Measurements from ENCODE around the gene MAN2A1.
"Not testable (repeated sequence)": the region's sequence is repeated elsewhere in the genome, so short reads cannot be mapped to it uniquely, and the experiment has no call there.

Gene MAN2A1

DNA sequence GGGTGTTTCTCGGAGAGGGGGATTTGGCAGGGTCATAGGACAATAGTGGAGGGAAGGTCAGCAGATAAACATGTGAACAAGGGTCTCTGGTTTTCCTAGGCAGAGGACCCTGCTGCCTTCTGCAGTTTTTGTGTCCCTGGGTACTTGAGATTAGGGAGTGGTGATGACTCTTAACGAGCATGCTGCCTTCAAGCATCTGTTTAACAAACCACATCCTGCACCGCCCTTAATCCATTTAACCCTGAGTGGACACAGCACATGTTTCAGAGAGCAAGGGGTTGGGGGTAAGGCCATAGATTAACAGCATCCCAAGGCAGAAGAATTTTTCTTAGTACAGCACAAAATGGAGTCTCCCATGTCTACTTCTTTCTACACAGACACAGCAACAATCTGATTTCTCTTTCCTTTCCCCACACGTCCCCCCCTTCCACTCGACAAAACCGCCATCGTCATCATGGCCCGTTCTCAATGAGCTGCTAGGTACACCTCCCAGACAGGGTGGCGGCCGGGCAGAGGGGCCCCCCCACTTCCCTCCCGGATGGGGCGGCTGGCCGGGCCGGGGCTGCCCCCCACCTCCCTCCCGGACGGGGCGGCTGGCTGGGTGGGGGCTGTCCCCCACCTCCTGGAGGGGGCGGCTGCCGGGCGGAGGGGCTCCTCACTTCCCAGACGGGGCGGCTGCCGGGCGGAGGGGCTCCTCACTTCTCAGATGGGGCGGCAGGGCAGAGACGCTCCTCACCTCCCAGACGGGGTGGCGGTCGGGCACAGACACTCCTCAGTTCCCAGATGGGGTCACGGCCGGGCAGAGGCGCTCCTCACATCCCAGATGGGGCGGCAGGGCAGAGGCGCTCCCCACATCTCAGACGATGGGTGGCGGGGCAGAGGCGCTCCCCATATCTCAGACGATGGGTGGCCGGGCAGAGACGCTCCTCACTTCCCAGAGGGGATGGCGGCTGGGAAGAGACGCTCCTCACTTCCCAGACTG is 142.8 kb downstream of the MAN2A1 start:
- FAIRE-seq, result not testable (repeated sequence)

DNA sequence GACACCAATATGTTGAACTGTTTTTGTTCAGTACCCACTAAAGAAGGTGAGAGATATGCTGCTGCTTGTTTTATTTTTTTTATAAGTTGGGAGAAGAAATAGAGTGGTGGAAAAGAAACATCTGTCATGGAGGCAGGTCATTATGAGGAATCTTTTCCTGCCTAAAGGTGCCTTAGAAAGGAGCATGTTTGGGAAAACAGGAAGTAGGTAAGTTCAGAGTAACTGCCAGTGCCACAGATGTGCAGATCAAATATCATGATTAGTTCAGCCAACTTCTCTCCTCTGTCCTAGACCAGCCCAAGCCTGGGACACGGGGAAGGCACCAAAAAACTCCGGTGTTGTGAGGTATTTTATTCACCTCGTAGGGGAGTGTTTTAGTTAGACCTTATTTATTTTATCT is 144.2 kb downstream of the MAN2A1 start:
- no peak for FAIRE-seq

DNA sequence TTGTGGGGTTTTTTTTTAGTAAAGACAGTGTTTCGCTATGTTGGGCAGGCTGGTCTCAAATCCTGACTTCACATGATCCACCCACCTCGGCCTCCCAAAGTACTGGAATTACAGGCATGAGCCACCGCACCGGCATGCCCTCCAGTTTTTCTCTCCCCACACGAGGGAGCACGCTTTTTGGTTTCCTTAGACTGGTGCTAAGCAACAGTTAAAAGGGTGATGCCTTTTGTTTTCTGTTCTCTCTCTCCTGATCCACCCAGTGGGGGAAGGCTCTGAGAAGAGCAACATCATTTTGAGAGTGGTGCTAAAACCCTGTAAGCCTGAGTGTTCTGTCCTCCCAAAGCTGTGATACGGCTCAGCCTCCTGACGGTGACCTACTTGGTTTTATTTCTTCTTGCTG is 146.6 kb downstream of the MAN2A1 start:
- no peak for FAIRE-seq

DNA sequence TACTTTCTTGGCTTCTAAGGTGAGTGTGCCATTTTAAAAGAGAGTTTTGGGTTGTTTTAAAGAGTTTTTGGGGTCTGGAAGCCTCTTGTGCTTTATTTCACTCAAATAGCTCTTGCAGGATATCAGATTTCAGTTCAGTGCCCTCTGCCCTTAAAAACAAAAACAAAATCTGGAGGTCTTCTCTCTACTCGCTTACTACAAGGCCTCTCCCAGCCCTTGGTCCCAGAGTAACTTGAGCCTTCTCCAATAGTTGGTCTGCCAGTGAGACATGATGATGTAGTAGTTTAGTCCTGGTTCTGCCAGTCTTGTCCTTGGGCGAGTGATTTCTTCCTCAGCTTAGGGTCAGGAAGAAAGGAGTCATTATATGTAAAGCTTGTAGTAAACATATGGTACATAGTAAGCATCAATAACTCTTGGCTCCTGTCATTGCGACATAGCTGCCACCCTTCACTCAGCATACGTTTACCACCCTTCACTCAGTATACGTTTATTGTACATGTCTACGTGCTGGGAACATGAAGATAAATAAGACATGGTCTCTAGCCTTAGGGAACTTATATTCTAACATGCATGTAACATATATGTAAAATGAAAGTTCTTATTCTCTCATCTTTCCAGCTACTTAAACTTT is 147.6 kb downstream of the MAN2A1 start:
- FAIRE-seq, result no peak

DNA sequence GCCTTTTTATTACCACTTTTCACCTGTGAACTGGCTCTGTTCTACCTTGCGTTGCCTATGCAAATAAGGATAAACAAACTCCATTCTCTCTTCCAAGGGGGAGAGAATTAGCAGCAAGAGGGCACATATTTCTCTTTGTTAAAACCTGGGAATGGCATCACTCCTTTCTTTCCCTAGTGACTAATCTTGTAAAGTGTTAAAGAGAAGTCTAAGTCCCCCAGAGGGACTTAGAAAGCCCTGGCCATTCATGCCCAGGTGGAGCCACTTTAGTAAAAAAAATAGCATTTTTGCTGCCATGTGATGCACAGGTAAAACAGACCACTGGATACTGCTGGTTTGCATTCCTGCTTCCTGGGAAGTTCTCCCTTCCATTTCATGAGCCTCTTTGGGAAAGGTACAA is 148.4 kb downstream of the MAN2A1 start:
- no peak for FAIRE-seq

DNA sequence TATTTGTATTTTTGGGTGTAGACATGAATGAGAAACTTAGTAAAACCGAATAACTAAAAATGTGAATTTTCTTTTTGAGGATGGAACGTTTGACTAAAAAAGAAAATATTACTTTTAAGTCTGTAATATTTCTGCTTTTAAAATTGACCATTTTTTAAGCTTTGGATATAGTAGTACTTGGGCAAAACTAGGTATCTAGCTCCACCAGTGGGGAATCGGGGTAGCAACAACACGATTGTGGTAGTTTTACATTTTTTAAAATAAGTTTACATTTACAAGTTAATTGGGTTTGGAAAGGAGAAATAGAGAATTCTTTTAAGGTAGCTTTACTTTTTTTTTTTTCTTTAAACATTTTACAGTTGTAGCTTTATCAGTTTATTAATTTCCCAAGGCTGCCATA is 154.4 kb downstream of the MAN2A1 start:
- FAIRE-seq, result no peak

DNA sequence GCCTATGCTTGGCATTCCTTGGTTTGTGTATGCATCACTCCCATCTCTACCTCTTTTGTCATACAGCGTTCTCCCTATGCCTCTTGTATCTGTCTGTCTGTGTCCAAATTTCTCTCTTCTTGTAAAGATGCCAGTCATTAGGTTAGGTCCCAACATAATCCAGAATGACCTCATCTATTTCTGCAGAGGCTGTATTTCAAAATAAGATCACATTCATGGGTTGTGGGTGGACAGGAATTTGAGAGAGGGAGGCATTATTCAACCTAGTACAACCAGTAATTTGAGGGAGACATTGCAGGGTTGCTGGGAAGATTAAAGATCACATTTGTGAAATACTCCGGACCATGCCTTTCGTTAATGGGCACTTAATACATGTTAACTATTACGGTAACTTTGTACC is 155.0 kb downstream of the MAN2A1 start:
- no peak for FAIRE-seq

DNA sequence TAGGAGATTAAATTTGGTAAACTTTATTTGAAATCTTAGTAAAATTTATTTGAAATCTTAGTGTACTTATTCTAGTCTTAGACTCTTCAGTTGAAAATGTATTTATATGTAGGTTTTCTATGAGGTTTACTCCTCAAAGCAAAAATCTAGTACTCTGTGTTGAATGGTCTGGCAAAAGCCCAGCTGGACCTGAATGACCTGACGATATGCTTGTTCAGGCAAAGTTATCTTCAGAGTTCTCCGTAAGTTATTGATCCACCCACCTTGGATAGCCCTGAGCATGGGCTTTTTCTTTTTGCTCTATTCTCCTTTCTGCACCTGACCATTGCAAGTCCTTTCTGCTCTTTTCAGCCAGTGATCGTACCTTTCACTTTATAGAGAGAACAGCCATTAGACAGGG is 158.4 kb downstream of the MAN2A1 start:
- FAIRE-seq, result no peak

DNA sequence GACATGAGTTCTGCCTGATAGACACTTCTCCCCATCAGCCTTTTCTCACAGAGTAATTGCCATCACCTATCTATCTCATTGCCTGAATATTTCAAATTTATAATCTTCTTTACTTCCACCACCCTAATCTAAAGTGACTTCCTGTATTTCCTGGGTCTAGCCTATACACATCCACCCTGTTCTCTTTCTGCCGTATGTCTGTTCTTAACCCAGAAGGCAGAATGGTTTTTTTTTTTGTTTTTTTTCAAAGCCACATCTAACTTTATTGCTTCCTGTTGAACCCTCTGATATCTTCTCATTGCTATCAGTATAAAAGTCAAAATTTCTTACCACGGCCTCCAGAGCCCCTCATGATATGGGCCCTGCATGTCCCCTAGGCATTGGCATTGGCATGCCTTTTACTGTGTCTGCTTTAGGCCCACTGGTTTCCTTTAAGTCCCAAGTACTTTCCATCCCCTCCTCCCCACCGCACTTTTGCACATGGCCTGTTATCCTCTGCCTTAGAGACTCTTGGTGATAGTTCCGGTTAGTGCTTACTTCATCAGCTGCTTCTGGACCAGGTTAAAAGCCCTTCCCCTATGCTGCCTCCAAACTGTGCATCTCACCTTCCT is 159.9 kb downstream of the MAN2A1 start:
- no peak for FAIRE-seq

DNA sequence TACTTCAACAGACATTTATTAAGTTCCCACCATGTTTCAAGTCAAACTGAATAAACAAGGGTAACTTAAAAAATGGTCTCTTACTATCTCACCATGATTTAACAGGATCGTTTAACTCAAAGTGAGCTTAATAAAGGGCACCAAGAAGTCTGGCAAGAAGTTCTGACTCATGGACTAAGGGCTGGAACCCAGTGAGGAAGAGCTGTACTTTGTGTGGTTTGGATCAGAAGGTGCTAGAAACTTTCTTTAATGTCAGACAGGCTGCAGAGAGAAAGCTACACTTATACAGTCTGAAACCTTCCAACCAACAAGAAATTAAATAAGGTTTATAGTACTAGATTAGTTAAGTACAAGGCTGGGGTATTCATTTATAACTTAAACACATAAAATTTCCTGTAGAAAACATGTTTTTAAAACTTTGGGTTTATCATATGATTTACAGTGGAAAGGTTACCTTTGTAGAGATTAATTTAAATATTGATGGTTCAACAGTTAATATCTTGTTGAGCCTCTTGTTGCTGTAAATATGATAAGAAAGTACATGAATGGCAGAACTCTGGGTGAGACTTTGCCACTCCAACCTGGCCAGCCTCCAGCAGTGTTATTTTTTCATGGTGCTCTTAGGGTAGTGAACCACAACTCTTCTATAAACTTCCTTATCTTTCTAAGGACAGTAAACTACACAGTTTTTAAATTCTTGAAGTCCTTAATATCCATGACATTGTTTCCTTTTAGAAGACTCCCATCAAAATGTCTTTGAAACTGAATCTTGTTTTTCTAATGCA is 162.8 kb downstream of the MAN2A1 start:
- FAIRE-seq, result no peak

DNA sequence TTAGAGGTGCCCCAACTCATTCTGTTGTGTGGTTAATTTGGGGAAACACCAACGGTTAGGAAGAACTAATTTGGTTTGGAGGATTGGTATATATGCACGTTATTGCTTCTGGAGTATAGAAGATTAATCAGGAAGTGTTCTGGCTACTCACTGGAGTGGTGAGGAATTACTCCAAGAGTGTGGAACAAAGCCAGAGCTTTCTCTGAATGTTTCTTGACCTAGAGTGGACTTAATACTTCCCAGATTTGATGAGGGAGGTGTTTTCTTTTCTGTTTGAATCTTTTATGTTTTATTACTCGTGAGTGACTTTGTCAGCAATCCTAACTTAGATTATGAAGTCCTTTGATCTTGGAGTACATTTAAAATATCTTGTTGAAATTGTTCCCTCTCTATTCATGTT is 163.7 kb downstream of the MAN2A1 start:
- FAIRE-seq, result no peak

DNA sequence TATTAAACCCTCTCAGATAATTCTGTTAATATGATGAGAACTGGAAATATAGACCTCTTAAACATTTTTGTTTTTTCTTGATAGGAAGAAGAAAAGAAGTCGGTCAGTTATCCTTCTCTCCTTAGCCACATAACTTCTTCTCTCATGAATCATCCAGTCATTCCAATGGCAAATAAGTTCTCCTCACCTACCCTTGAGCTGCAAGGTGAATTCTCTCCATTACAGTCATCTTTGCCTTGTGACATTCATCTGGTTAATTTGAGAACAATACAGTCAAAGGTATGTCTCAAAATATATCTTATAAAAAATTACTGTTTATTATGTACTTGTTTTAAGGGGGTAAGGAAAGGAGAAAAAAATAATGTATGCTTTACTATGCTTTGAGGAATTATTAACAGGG is 165.3 kb downstream of the MAN2A1 start:
- FAIRE-seq, result no peak

DNA sequence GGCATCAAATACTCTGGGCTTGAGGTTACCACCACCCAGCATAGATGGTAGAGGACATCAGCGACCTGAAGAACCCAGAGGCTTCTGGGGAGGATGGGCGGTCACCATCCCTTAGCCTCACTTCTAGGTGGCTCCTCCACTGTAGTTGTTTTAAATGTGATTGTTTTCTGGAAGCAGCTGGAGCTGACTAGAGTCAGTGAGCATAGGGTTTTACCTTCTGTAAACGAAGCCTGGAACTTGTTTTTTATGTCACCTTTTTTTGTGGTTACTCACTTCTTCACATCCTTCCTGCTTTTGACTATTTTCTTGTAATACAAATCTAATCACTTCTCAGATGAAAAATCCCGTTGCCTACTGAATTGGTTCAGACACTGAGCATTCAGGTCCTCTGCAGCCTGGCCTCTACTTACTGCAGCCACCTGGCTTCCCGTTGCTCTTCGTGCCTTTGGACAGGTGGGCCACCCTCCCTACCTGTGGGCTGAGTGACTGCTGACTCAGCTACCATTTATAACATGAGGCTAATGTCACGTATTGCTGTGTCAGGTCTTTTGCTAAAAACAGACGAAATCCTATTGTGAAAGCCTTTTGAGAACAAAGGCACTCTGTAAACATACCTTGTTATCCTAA is 167.8 kb downstream of the MAN2A1 start:
- no peak for FAIRE-seq

DNA sequence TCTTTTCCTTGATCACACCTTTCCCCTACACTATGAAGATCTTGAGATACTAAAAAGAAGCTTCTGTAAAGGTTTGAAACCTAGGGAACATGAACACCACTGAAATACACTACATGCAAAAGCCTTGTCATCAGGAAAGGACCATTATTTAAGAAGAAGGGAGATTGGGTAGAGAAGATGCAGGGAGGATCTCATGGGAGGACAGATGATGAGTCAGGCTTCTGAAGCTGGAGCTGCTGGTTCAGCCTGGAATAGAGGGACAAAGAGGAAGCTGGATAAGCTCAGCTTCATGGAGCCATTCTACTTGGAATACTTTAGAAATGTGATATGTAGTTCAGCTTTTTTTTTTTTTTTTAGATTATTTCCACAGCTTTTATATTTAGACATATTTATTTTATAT is 169.8 kb downstream of the MAN2A1 start:
- no peak for FAIRE-seq

DNA sequence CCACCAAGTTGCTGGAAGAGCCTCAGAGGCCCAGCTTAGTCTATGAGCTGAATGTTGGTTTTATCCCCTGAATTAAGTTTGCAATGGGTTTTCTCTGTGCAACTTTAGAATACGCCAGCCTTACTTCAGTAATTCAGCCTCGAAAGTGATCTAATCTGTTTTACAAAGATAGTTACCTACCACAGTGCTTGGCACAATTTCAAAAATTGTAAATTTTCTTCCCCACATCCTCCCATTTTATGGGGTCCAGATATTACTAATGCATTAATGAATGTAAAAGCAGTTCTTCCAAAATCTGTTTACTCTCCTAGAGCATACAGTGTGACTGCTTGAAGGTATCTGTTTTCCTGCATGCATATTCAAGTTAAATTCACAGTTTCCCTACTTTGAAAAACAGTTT is 172.6 kb downstream of the MAN2A1 start:
- no peak for FAIRE-seq

DNA sequence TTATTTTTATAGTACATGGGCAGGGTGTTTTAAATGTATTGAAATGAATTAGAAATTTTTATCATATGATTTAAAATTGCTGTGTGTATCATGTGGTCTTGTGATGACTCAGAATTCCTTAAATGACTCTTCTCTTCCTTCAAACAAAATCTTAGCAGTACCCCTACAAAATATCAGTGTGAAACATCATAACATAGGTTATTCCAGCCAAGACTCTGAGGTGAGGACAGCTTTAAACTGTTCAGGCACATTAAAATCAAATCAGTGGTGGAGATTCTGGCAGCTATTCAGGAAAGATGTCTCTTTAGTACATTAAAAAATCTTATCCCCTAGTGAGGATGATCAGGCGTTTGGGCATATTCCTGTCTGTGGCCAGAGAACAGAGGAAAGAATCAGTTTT is 174.0 kb downstream of the MAN2A1 start:
- no peak for FAIRE-seq

DNA sequence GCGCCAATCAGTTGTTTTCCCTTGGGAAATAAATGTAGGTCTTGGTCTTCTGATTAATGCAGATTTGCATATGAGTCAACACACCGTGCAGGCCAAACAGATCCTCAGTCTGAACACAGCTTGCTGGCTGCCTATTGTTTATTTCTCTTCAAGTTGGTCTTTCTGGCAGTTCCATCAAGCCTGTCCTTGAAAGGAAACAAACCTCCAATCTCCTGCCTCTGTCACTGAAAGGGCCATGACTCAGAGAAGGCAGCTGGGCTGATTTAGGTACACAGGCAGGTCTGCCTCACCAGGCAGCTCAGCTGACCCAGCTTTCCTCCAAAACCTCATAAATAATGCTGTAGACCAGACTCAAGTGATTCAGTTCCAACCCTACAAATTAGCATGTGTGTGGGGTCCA is 175.9 kb downstream of the MAN2A1 start:
- FAIRE-seq, result no peak

DNA sequence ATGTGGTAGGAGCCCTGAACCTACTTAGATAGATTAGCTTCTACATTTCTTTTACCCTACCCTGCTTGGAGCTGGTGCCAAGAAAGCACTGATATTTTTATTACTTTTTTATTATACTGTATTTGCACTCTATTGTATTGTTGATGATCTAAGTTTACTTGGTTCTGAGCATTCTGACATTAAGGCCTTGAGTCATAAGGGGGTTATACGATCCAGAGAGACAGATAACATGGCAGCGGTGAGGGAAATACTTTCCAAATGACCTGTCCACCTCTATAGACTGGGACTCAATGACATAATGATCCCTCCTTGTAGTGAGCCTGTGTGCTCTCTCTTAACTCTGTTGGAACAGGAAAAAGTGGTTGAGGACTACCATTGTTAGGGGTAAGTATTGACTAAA is 176.3 kb downstream of the MAN2A1 start:
- FAIRE-seq, result no peak

DNA sequence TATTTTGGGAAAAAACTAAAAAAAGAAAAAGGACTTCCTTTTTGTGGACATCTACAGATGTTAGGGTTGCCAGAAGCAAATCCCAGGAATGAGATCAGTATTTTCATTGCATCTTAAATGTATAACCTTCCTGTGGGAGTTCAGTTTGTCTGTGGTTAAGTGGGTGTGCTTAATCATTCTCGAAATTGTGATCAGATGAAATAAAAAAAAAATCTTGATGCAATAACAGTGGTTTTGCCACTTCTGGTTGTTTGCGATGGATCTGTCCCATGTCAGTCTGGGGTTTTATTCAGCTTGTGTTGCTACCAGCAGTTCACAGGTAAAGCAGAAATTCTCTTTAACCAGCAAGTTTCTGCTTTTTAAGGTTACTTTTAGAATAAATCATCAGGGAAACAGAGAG is 179.0 kb downstream of the MAN2A1 start:
- no peak for FAIRE-seq

DNA sequence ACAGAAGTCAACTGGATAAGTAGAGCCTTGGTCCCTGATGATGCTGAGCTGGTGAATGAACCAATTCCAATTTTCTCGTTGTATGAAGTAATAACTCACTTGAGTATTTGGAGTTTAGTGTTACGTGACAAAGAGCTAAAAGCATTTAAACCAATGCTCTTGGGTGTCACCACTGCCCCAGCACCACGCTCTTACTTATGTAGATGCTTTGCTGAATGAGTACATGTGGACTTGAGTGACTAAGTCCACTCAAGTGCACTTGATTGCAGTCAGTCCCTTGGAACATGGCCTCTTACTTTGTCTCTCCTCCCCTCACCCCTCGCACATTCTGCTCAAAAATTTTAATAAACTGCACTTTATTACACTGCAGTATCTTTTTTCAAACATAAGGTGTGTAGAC is 184.0 kb downstream of the MAN2A1 start:
- no peak for FAIRE-seq

DNA sequence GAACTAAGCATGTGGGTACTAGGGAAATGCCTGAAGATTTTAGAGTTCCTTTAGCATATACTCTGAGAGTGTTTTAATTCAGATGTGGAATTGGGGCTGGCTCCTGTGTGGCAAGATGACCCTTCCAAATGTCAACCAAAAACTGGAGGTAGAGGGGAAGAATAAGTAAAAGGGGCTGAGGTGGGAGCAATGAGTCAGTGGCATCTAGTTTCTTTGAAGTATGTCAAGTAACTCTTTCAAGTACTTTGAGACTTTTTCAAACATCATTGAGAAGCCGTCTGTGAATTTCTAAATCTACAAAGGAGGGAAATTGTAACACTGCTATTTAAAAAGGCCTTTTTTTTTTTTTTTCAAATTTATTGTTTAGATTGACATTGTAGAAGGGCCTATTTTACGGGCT is 184.4 kb downstream of the MAN2A1 start:
- FAIRE-seq, result no peak

DNA sequence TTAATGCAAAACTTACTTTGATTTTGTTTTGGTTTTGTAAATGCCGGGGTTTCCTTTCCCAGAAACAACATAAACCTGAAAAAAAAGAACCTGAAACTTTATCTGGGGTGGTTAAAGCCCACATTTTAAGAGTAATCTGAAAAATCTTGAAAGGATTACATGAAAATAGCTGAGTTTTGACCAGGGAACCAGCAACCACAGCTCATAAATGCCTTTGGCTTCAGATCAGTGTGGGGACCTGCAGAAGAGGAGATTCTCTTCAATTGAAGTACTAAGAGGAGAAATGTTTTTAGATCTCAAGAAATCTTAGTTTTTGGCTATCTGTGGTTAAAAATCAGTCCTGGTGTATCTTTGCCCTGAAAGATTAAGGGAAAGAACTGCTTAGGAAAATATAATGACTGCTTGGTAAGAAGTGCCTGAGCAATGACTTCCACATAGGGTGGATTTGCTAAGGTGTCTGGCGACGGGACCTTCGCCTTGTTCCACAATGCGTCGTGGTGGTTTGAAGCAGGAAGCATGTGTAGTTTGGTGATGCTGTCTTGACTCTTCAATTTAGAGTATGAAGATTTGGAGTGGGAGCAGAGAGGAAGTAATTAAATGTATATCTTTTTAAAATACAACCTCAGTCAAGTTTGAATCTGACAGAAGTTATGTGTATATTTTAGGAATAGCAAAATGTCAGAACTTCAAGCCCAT is 186.5 kb downstream of the MAN2A1 start:
- no peak for FAIRE-seq

All from colon (tissue), 2 donors.